Large intestine (tissue), 3 donors: ENCODE measurements around the gene PRR14L. TPM values are rescaled to one million over a fixed set of nuclear protein-coding genes. Genes with fewer than 3 reads are reported as not detected.

Source experiments
- DNase-seq, 2 donors: peaks; one replicate each; pipeline versions ENCODE4 v3.0.0 to v3.0.0-alpha.2; 2013
- H3K27ac ChIP-seq: one replicate; pipeline ENCODE4 v1.5.1; 2013; ENCODE audit warnings: low read length
- H3K27me3 ChIP-seq: 2 replicates; pipeline ENCODE4 v1.6.1; 2013; ENCODE audit warnings: low read length; ENCODE audit not compliant: control insufficient read depth, insufficient read depth
- H3K36me3 ChIP-seq: 2 replicates; pipeline ENCODE4 v1.6.1; 2013; ENCODE audit warnings: low read length; ENCODE audit not compliant: control insufficient read depth, insufficient read depth
- H3K4me1 ChIP-seq: one replicate; pipeline ENCODE4 v1.6.1; 2013; ENCODE audit warnings: low read length; ENCODE audit not compliant: control insufficient read depth, insufficient read depth
- H3K4me3 ChIP-seq: one replicate; pipeline ENCODE4 v1.5.1; 2013; ENCODE audit warnings: low read length
- H3K9me3 ChIP-seq: one replicate; pipeline ENCODE4 v1.6.1; 2013; ENCODE audit warnings: mild to moderate bottlenecking, low read depth, low read length, moderate library complexity; ENCODE audit not compliant: control insufficient read depth
- WGBS: methylation state at CpG from one replicate; pipeline ENCODE4 v1.1.5; 2013; ENCODE audit warnings: low lambda C conversion rate; ENCODE audit not compliant: insufficient coverage; 5-methylcytosine and 5-hydroxymethylcytosine counted together
- polyA plus RNA-seq: library from polyadenylated mRNA; unstranded; fragments of 120-200 nt; gene quantifications from one replicate; pipeline ENCODE4 v1.2.1, GENCODE V29; 2013

PRR14L gene
- polyA plus RNA-seq, 1 donor: 23.9 TPM

- H3K9me3 ChIP-seq: no peaks in the 10 kb centered on the region
- H3K27ac ChIP-seq: peak overlapping the region; percentile 82
- WGBS: 33% methylated on average over 1 of the region's 6 CpGs
- H3K4me1 ChIP-seq: peaks cover 20% of the 10 kb centered on the region
- DNase-seq: peak in 1 of 2 donors; percentile 14
- H3K27me3 ChIP-seq: no peaks in the 10 kb centered on the region
- H3K4me3 ChIP-seq: peak overlapping the region; percentile 94
- H3K36me3 ChIP-seq: peaks cover 6% of the 10 kb centered on the region
Observed at GRCh38 chr22:31754813-31755212, 4.9 kb upstream of the PRR14L start.

GRCh38 chr22:31753634-31754501 lies 3.9 kb upstream of the PRR14L start, which contains the start of gene DEPDC5:
TSS of gene DEPDC5 (plus strand) at chr22:31754019. CDS start at chr22:31754922, 903 bp downstream.
- peak within 1 kb of the TSS; percentile 94 for H3K4me3 ChIP-seq
- no CpG with 5 or more reads among the region's 65 CpGs for WGBS
- peaks cover 6% of the 10 kb centered on the region for H3K36me3 ChIP-seq
- H3K27me3 ChIP-seq: no peaks in the 10 kb centered on the region
- peak within 1 kb of the TSS; percentile 87 for H3K27ac ChIP-seq
- H3K4me1 ChIP-seq: peaks cover 20% of the 10 kb centered on the region
- DNase-seq: peak; percentile 97 to 99
- H3K9me3 ChIP-seq: no peaks in the 10 kb centered on the region

- no peaks in the 10 kb centered on the region for H3K9me3 ChIP-seq
- H3K36me3 ChIP-seq: peaks cover under 1% of the 10 kb centered on the region
- no CpG with 5 or more reads among the region's 20 CpGs for WGBS
- H3K4me1 ChIP-seq: peaks cover 24% of the 10 kb centered on the region
- peak overlapping the region; percentile 87 for H3K27ac ChIP-seq
- H3K27me3 ChIP-seq: no peaks in the 10 kb centered on the region
- peak overlapping the region; percentile 37 for H3K4me3 ChIP-seq
- peak; percentile 53 to 79 for DNase-seq
Observed at GRCh38 chr22:31753005-31753633, 3.2 kb upstream of the PRR14L start.

- 0% methylated on average over 1 of the region's 7 CpGs for WGBS
- Histone ChIP-seq H3K4me3 (peak overlapping the region; percentile 37), H3K9me3 (no peaks in the 10 kb centered on the region)
Observed at GRCh38 chr22:31752096-31752847, 2.3 kb upstream of the PRR14L start.

GRCh38 chr22:31750365-31751284 lies 693 bp upstream of the PRR14L start:
- no peak for DNase-seq
- peak overlapping the region; percentile 52 for H3K27ac ChIP-seq
- H3K4me3 ChIP-seq: peak overlapping the region; percentile 23
- no peaks in the 10 kb centered on the region for H3K27me3 ChIP-seq
- peaks cover 25% of the 10 kb centered on the region for H3K4me1 ChIP-seq
- H3K9me3 ChIP-seq: no peaks in the 10 kb centered on the region
- no CpG with 5 or more reads among the region's 16 CpGs for WGBS
- no peaks in the 10 kb centered on the region for H3K36me3 ChIP-seq

More at GRCh38 chr22:31752096-31752847, 2.3 kb upstream of the PRR14L start:
- Histone ChIP-seq H3K4me1 (peaks cover 25% of the 10 kb centered on the region), H3K27ac (peak overlapping the region; percentile 87), H3K27me3 (no peaks in the 10 kb centered on the region), H3K36me3 (no peaks in the 10 kb centered on the region)
- no peak for DNase-seq

- Histone ChIP-seq H3K9me3 (no peaks in the 10 kb centered on the region), H3K4me3 (peak overlapping the region; percentile 85), H3K27ac (no peak overlapping the region), H3K36me3 (no peaks in the 10 kb centered on the region), H3K4me1 (peaks cover 20% of the 10 kb centered on the region), H3K27me3 (no peaks in the 10 kb centered on the region)
- WGBS: 33% methylated on average over 1 of the region's 2 CpGs
- DNase-seq: peak in 1 of 2 donors; percentile 17
Observed at GRCh38 chr22:31748490-31748889, 1.4 kb downstream of the PRR14L start.

- no peaks in the 10 kb centered on the region for H3K9me3 ChIP-seq
- no peaks in the 10 kb centered on the region for H3K27me3 ChIP-seq
- H3K36me3 ChIP-seq: no peaks in the 10 kb centered on the region
- 83% methylated on average over 1 of the region's 4 CpGs for WGBS
- no peak overlapping the region for H3K27ac ChIP-seq
- no peak for DNase-seq
- no peak overlapping the region for H3K4me3 ChIP-seq
- peaks cover 11% of the 10 kb centered on the region for H3K4me1 ChIP-seq
Observed at GRCh38 chr22:31747441-31747840, 2.5 kb downstream of the PRR14L start.

GRCh38 chr22:31743871-31744270 lies 6.1 kb downstream of the PRR14L start:
- DNase-seq: no peak
- Histone ChIP-seq H3K4me3 (no peak overlapping the region), H3K27ac (no peak overlapping the region), H3K27me3 (no peaks in the 10 kb centered on the region), H3K4me1 (peaks cover 5% of the 10 kb centered on the region), H3K36me3 (peaks cover 5% of the 10 kb centered on the region), H3K9me3 (no peaks in the 10 kb centered on the region)
- WGBS: no CpG with 5 or more reads among the region's 7 CpGs

- WGBS: 100% methylated on average over 1 of the region's 2 CpGs
- Histone ChIP-seq H3K36me3 (peaks cover 10% of the 10 kb centered on the region), H3K27ac (no peak overlapping the region), H3K9me3 (no peaks in the 10 kb centered on the region), H3K27me3 (no peaks in the 10 kb centered on the region), H3K4me1 (no peaks in the 10 kb centered on the region), H3K4me3 (no peak overlapping the region)
- DNase-seq: no peak
Observed at GRCh38 chr22:31742682-31743081, 7.2 kb downstream of the PRR14L start.
